Heart left ventricle (tissue), 16 donors: Measurements from ENCODE around the gene ITGA6. TPM values are rescaled to one million over a fixed set of nuclear protein-coding genes. Genes with fewer than 3 reads are reported as not detected.

Experiments used
- ATAC-seq, 4 donors: fragments of 200-7000 bp; cut with Tn5 transposase; one replicate each; pipeline ENCODE4 v1.9.1; 2020 to 2022; ENCODE audit warnings: moderate library complexity in 4 of 4, mild to moderate bottlenecking in 3 of 4, moderate number of reproducible peaks in 1 of 4
- DNase-seq, 5 donors: peaks; one replicate each; pipeline ENCODE4 v3.0.0-alpha.2; 2020
- H3K27ac ChIP-seq, 12 donors: fragments of 200-600 bp; sonication (generic) in 4 of 12; one replicate each; pipeline versions ENCODE4 v1.5.0 to v1.8.0; 2016 to 2022; ENCODE audit warnings: mild to moderate bottlenecking in 2 of 12
- H3K27me3 ChIP-seq, 9 donors: fragments of 200-600 bp; sonication (generic) in 2 of 9; one replicate each; pipeline versions ENCODE4 v1.5.1 to v1.8.0; 2016 to 2022; ENCODE audit warnings: mild to moderate bottlenecking in 3 of 9
- H3K36me3 ChIP-seq, 9 donors: fragments of 200-600 bp; sonication (generic) in 2 of 9; one replicate each; pipeline versions ENCODE4 v1.5.0 to v1.8.0; 2018 to 2022; ENCODE audit warnings: mild to moderate bottlenecking in 2 of 9
- H3K4me1 ChIP-seq, 12 donors: fragments of 200-600 bp; sonication (generic) in 4 of 12; one replicate each; pipeline versions ENCODE4 v1.5.0 to v1.8.0; 2016 to 2022; ENCODE audit warnings: mild to moderate bottlenecking in 3 of 12
- H3K4me3 ChIP-seq, 12 donors: fragments of 200-600 bp; sonication (generic) in 4 of 12; one replicate each; pipeline versions ENCODE4 v1.5.0 to v1.8.0; 2017 to 2022; ENCODE audit warnings: mild to moderate bottlenecking in 9 of 12, moderate library complexity in 4 of 12
- H3K9me3 ChIP-seq, 12 donors: fragments of 200-600 bp; sonication (generic) in 4 of 12; one replicate each; pipeline versions ENCODE4 v1.5.0 to v1.8.0; 2016 to 2022; ENCODE audit warnings: mild to moderate bottlenecking in 1 of 12
- CTCF ChIP-seq, 12 donors: fragments of 200-600 bp; sonication (generic) in 4 of 12; IDR thresholded peaks; one replicate each; pipeline versions ENCODE4 v1.5.0 to v1.8.0; 2018 to 2022; ENCODE audit warnings: antibody characterized with exemption in 12 of 12, mild to moderate bottlenecking in 5 of 12
- POLR2A ChIP-seq, 2 donors: fragments of 450-650 bp; IDR thresholded peaks; one replicate each; pipeline ENCODE4 v1.6.1; 2017; ENCODE audit warnings: antibody characterized with exemption in 2 of 2, mild to moderate bottlenecking in 2 of 2, moderate library complexity in 2 of 2
- WGBS, 4 donors: extraction: QIAGEN DNeasy Blood & Tissue Kit in 2 of 4; methylation state at CpG; one replicate each; pipeline versions ENCODE4 v1.1.5 to v1.1.7; 2013 to 2018; 5-methylcytosine and 5-hydroxymethylcytosine counted together
- intact Hi-C, 10 donors: fragments of 100-400 bp; cut with DNase I; formaldehyde crosslinking; loops; one replicate each; pipeline versions ENCODE4 v1.11.1 to v1.14.2; 2022
- polyA plus RNA-seq, 2 donors: library from polyadenylated mRNA; stranded (reverse); fragments of 200-250 nt; gene quantifications; one replicate each; pipeline ENCODE4 v1.2.3, GENCODE V29; 2013
- total RNA-seq, 9 donors: library from RNA; depleted of rRNA in 2 of 9; stranded (reverse); fragments of >200 nt in 2 of 9; fragmentation: NEBNext Ultra II Directional in 3 of 9; extraction: Animal tissue kit (Norgen Biotek cat#: 25700) in 3 of 9; gene quantifications; one replicate each; pipeline versions ENCODE4 v1.1.0 to v1.2.4, GENCODE V29; 2016 to 2023
- donor health status: ischemic (EF 13 %, LVEDD 7.1; RV severe dilation, severe dysfunction).
- donor health status: healthy with polysubstance abuse.
- donor health status: DM: no; HTN: yes; CAD: no.
- donor health status: DM: no; HTN: no; CAD: no.
- donor health status: ischemic (EF 25% LVEDD 6.9; RV normal size, moderate dysfunction).
- donor health status: ischemic (EF 25% LVEDD 5.7; RV mildly dilated, moderate dysfunction).
- donor health status: healthy.
- donor health status: DM: yes; HTN: yes; CAD: no.
- donor health status: ischemic (EF 35%, LVEDD 5.7; RV mildly dilated, moderate dysfunction).
- donor health status: nonischemic (EF 11% LVEDD 7.7; RV severe dilation, severe dysfunction).
- donor health status: DM: yes; HTN: yes; CAD: no.
- donor health status: PGD.
- donor health status: ischemic (EF 29% LVEDD 5.4; RV normal size, mild dysfunction).
- donor health status: nonischemic (EF 23%, LVEDD 6.1; RV moderate dilation, normal function).

The ITGA6 gene
- total and polyA plus RNA-seq, 11 donors = 11.8 to 84.8 (median 50.6) TPM

- no peaks in the 10 kb centered on the region for H3K27me3 ChIP-seq
- 32 to 46% (median 40%) methylated on average over 12 of the region's 12 CpGs for WGBS, 4 donors
- peaks cover 0 to 26% (median 14%) of the 10 kb centered on the region in 12 donors for H3K4me1 ChIP-seq
- H3K4me3 ChIP-seq = no peak overlapping the region
- intact Hi-C loops = loop anchor here in 2 of 10 donors (5.0 kb wide), 1 partner anchor 308 kb away; no protein-coding TSS in a partner anchor
- peaks cover 0 to 70% (median 9%) of the 10 kb centered on the region in 9 donors for H3K36me3 ChIP-seq
- H3K27ac ChIP-seq = peak overlapping the region in 11 of 12 donors; percentile 12 to 63 (median 35)
- no peak for TF ChIP-seq POLR2A (IDR thresholded peaks at IDR 0.05)
- TF ChIP-seq CTCF (IDR thresholded peaks at IDR 0.05) = no peak
- peak; percentile 77 to 97 (median 88) for ATAC-seq
- no peaks in the 10 kb centered on the region for H3K9me3 ChIP-seq
- peak; percentile 64 to 78 (median 66) for DNase-seq
Observed at GRCh38 chr2:172480301-172481218, 53.2 kb downstream of the ITGA6 start.

- ATAC-seq (no peak), DNase-seq (no peak)
- Histone ChIP-seq H3K27ac (peak overlapping the region in 6 of 12 donors; percentile 6 to 63 (median 22)), H3K36me3 (peaks cover 0 to 68% (median 10%) of the 10 kb centered on the region in 9 donors), H3K4me3 (no peak overlapping the region), H3K4me1 (peaks cover 0 to 26% (median 14%) of the 10 kb centered on the region in 12 donors), H3K27me3 (no peaks in the 10 kb centered on the region), H3K9me3 (no peaks in the 10 kb centered on the region)
- no peak for TF ChIP-seq POLR2A (IDR thresholded peaks at IDR 0.05)
- TF ChIP-seq CTCF (IDR thresholded peaks at IDR 0.05) = no peak
- intact Hi-C loops = loop anchor here in 2 of 10 donors (5.0 kb wide), 1 partner anchor 309 kb away; no protein-coding TSS in a partner anchor
- WGBS, 4 donors = 75 to 88% (median 85%) methylated on average over 7 of the region's 7 CpGs
Observed at GRCh38 chr2:172481507-172482262, 54.3 kb downstream of the ITGA6 start.

GRCh38 chr2:172484253-172484652 is 56.9 kb downstream of the ITGA6 start:
- DNase-seq = no peak
- ATAC-seq = no peak
- H3K4me1 ChIP-seq = peaks cover 0 to 26% (median 14%) of the 10 kb centered on the region in 12 donors
- TF ChIP-seq POLR2A (IDR thresholded peaks at IDR 0.05) (no peak), CTCF (IDR thresholded peaks at IDR 0.05) (peak in 9 of 12 donors; percentile 23 to 43 (median 30))
- H3K36me3 ChIP-seq = peaks cover 0 to 75% (median 30%) of the 10 kb centered on the region in 9 donors
- H3K4me3 ChIP-seq = no peak overlapping the region
- 32 to 47% (median 41%) methylated on average over 4 of the region's 4 CpGs for WGBS, 4 donors
- intact Hi-C loops = loop anchor here in 2 of 10 donors (5.0 kb wide), 1 partner anchor 312 kb away; no protein-coding TSS in a partner anchor
- no peak overlapping the region for H3K27ac ChIP-seq
- no peaks in the 10 kb centered on the region for H3K27me3 ChIP-seq
- H3K9me3 ChIP-seq = no peaks in the 10 kb centered on the region
